LNCAP (cell line): ENCODE results near the gene ECI1.

ENCODE experiments used
- TF ChIP-seq, protein P1 (sequence below): fragments of 450-650 bp; IDR thresholded peaks from 2 replicates; pipeline ENCODE4 v1.5.1; 2017; ENCODE audit warnings: mild to moderate bottlenecking

Gene ECI1

DNA sequence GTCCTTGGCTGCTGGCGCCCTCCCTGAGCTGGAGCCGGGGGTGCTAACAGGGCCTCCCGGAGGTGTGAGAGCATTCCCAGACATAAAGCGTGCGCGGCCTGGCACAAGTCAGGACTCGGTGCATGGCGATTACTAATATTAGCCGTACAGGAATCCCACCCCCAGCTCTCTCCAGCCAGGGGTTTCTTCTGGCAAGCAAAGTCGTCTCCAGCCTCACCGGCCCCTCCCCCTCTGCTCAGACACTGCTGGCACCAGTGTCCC, 60.0 kb downstream of the ECI1 start:
- TF ChIP-seq, protein P1, sequence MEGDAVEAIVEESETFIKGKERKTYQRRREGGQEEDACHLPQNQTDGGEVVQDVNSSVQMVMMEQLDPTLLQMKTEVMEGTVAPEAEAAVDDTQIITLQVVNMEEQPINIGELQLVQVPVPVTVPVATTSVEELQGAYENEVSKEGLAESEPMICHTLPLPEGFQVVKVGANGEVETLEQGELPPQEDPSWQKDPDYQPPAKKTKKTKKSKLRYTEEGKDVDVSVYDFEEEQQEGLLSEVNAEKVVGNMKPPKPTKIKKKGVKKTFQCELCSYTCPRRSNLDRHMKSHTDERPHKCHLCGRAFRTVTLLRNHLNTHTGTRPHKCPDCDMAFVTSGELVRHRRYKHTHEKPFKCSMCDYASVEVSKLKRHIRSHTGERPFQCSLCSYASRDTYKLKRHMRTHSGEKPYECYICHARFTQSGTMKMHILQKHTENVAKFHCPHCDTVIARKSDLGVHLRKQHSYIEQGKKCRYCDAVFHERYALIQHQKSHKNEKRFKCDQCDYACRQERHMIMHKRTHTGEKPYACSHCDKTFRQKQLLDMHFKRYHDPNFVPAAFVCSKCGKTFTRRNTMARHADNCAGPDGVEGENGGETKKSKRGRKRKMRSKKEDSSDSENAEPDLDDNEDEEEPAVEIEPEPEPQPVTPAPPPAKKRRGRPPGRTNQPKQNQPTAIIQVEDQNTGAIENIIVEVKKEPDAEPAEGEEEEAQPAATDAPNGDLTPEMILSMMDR = no peak

DNA sequence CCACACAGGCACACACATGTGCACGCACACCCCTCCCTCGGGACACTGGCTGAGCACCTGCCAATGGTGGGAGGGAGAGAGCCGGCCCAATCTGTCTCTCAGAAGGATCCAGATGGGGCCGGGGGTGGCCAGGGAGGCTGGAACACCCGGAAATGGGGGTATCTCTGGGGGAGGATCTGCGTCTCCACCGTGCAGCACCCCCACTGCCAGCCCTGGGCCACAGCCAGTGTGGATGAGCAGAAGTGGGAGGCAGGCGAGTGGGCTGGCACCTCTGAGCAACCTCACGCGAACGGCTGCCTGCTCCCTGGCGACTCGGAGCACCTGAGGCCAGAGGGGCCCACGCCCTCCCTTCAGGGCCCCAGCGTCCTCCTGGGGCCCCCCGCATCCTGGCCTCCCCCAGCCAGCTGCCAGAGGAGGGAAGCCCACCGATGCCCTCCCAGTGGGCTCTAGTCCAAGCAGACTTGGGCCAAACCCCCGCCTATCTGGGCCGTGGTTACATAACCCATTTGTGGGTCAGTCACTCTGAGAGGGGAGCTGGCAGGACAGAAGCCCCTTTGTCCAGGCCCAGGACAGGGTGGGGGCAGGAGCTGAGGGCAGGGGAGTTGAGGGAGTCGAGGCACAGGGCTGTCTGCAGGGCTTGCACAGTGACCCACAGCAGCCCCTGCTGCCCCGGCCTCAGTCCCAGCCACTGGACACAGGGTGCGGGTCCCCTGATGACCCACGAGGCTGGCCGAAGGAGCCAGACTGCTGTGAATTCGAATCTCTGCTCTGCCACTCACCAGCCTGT, 60.5 kb downstream of the ECI1 start:
- TF ChIP-seq, protein P1 = no peak

DNA sequence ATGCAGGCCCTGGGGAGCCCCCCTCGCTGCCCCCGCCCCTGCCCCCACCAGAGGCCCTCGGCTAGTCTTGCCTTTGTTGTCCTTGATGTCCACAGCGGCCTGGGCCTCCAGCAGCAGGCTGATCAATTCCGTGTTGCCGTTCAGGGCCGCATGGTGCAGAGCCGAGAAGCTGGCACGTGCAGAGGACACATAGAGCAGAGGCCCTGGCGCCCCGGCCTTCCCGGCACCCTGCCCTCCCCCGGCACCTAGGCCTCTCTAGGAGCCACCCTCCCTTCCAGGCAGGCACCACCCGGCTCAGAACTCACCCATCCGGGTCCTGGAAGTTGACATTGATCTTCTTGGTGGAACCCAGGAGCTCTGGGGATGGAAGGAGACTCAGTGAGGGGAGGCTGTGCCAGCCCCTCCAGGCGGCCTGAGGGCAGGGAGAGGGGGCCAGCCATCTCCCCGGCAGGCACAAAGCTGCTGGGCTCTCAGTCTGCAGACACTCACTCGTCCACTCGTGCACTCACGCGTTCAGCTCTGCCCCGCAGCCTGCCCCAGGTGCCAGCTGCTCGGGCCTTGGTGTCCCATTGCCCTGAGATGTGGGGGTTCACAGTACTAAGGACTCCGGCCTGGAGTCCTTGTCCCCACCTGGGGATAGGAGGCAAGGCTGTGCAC, 61.3 kb downstream of the ECI1 start:
- TF ChIP-seq, protein P1 = no peak
